ENCODE data around the gene TRABD2B. TPM values are rescaled to one million over a fixed set of nuclear protein-coding genes. Genes with fewer than 3 reads are reported as not detected.

Gene TRABD2B
- total RNA-seq, 2 donors from 2014 or later = 1.1 to 2.1 TPM

DNA sequence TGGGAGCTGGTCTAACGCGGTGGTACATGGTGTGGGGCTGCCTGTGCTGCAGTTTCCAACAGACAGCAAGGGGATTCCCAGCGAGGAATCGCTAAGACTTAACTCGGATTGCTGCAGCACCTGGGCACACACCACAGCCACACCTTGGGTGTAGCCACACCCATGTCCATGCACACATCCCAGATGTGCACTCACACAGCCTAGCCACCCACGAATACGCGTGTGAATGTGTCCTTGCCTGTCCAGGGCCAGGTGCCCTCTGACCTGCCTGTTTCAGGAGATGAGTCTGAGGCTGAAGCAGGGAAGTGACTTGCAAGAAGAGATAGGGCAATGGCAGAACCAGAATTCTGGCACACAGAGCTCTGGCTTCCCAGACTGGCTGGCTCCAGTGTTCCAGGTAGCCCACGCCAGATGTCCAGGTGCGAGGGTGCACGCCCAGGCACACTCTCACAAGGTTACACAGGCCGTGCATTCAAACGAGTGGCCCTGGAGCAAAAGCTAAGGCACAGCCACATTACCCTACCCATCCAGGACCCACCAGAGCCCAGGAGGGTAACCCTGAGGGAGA lies 272.7 kb downstream of the TRABD2B start:
- H3K4me1 ChIP-seq (replicated peaks) = no peaks in the 10 kb centered on the region
- peaks cover 15% of the 10 kb centered on the region for H3K27me3 ChIP-seq (replicated peaks; ENCODE audit: insufficient read depth)
- no peak for DNase-seq (ENCODE audit: low spot score)
- no peaks in the 10 kb centered on the region for H3K9me3 ChIP-seq
- H3K4me3 ChIP-seq = no peak overlapping the region
- TF ChIP-seq POLR2A (IDR thresholded peaks at IDR 0.05) = no peak
- no peak for TF ChIP-seq CTCF (IDR thresholded peaks at IDR 0.05)
- no peak for TF ChIP-seq POLR2AphosphoS5 (IDR thresholded peaks at IDR 0.05)
- WGBS = 66% methylated on average over 13 of the region's 13 CpGs
- no peak overlapping the region for H3K27ac ChIP-seq
- H3K36me3 ChIP-seq = no peaks in the 10 kb centered on the region
- intact Hi-C loops (cut with DNase I) = loop anchor here (10.0 kb wide), 1 partner anchor 390 kb away; the partner anchor contains the start of gene CMPK1

- H3K9me3 ChIP-seq = no peaks in the 10 kb centered on the region
- no peaks in the 10 kb centered on the region for H3K4me1 ChIP-seq (replicated peaks)
- H3K36me3 ChIP-seq = no peaks in the 10 kb centered on the region
- TF ChIP-seq POLR2AphosphoS5 (IDR thresholded peaks at IDR 0.05) (no peak), POLR2A (IDR thresholded peaks at IDR 0.05) (no peak), CTCF (IDR thresholded peaks at IDR 0.05) (no peak)
- H3K27me3 ChIP-seq (replicated peaks; ENCODE audit: insufficient read depth) = peaks cover 15% of the 10 kb centered on the region
- intact Hi-C loops (cut with DNase I) = loop anchor here (10.0 kb wide), 1 partner anchor 388 kb away; the partner anchor contains the start of gene CMPK1
- no peak for DNase-seq (ENCODE audit: low spot score)
- 92% methylated on average over 11 of the region's 11 CpGs for WGBS
- no peak overlapping the region for H3K4me3 ChIP-seq
- H3K27ac ChIP-seq = no peak overlapping the region
Observed at GRCh38 chr1:47722909-47723580, 274.1 kb downstream of the TRABD2B start.

- no peaks in the 10 kb centered on the region for H3K36me3 ChIP-seq
- H3K27me3 ChIP-seq (replicated peaks; ENCODE audit: insufficient read depth) = peaks cover 15% of the 10 kb centered on the region
- no peak overlapping the region for H3K27ac ChIP-seq
- intact Hi-C loops (cut with DNase I) = loop anchor here (10.0 kb wide), 1 partner anchor 387 kb away; the partner anchor contains the start of gene CMPK1
- H3K9me3 ChIP-seq = no peaks in the 10 kb centered on the region
- H3K4me3 ChIP-seq = no peak overlapping the region
- no peak for TF ChIP-seq CTCF (IDR thresholded peaks at IDR 0.05)
- no peak for TF ChIP-seq POLR2AphosphoS5 (IDR thresholded peaks at IDR 0.05)
- TF ChIP-seq POLR2A (IDR thresholded peaks at IDR 0.05) = no peak
- H3K4me1 ChIP-seq (replicated peaks) = no peaks in the 10 kb centered on the region
- DNase-seq (ENCODE audit: low spot score) = no peak
- WGBS = 93% methylated on average over 8 of the region's 8 CpGs
Observed at GRCh38 chr1:47722101-47722500, 275.1 kb downstream of the TRABD2B start.

DNA sequence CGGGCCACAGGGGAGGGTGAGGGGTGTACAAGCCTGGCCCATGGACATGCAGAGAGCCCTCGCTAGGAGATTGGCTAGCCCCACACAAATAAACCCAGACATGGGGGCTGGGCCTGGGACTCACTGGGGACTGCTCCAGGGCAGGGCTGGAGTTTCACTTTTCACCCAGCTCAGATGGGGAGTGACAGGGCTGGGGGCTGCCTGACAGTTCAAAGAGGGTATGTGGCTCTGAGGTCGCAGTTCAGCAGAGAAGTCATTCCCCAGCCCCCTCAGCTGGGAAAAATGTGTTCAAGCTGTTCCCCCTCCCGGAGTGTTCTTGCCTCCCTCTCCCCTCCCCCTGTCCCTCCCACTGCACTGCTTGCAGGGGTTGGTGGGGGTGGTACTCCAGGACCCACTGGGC lies 277.1 kb downstream of the TRABD2B start:
- WGBS = 77% methylated on average over 3 of the region's 4 CpGs
- TF ChIP-seq POLR2A (IDR thresholded peaks at IDR 0.05) = no peak
- TF ChIP-seq CTCF (IDR thresholded peaks at IDR 0.05) = no peak
- no peak for TF ChIP-seq POLR2AphosphoS5 (IDR thresholded peaks at IDR 0.05)
- H3K4me1 ChIP-seq (replicated peaks) = no peaks in the 10 kb centered on the region
- H3K36me3 ChIP-seq = no peaks in the 10 kb centered on the region
- H3K27ac ChIP-seq = no peak overlapping the region
- intact Hi-C loops (cut with DNase I) = loop anchor here (10.0 kb wide), 1 partner anchor 385 kb away; the partner anchor contains the start of gene CMPK1
- peaks cover 13% of the 10 kb centered on the region for H3K27me3 ChIP-seq (replicated peaks; ENCODE audit: insufficient read depth)
- no peak overlapping the region for H3K4me3 ChIP-seq
- DNase-seq (ENCODE audit: low spot score) = no peak
- H3K9me3 ChIP-seq = no peaks in the 10 kb centered on the region

GRCh38 chr1:47717341-47717740 lies 279.8 kb downstream of the TRABD2B start:
- no peaks in the 10 kb centered on the region for H3K9me3 ChIP-seq
- TF ChIP-seq POLR2AphosphoS5 (IDR thresholded peaks at IDR 0.05) (no peak), CTCF (IDR thresholded peaks at IDR 0.05) (no peak), POLR2A (IDR thresholded peaks at IDR 0.05) (no peak)
- peaks cover 6% of the 10 kb centered on the region for H3K27me3 ChIP-seq (replicated peaks; ENCODE audit: insufficient read depth)
- intact Hi-C loops (cut with DNase I) = no loop called here
- H3K4me1 ChIP-seq (replicated peaks) = no peaks in the 10 kb centered on the region
- H3K4me3 ChIP-seq = no peak overlapping the region
- H3K27ac ChIP-seq = no peak overlapping the region
- no peak for DNase-seq (ENCODE audit: low spot score)
- no peaks in the 10 kb centered on the region for H3K36me3 ChIP-seq

Measured in prostate gland (tissue), 2 donors.